ENCODE measurements around the gene POU3F1.
"Not testable (repeated sequence)": the region's sequence is repeated elsewhere in the genome, so short reads cannot be mapped to it uniquely, and the experiment has no call there.

Gene POU3F1

DNA sequence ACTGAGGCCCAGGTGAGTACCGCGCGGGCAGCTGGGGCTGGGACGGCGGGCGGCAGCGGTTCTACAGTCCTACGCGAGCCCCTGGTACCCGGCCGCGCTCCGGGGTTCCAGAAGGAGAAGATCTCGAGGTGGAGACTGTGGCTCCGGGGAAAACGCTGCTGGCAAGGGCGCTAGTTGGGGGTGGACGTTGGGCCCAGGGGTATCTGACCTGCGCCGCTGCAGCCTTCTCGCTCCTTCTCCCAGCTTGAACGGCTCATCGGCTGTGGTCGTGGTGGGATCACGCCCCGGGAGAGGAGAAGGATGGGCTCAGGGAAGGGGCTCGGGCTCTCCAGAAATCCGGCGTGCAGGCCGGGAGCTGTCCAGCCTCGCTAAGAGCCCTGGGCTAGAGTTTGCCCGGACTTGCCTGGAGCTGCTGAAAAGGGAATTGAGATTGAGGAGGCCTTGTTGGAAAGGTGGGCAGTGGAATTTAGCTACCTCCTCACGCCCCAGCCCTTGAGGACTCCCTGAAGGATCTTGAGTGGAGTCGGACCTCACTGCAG is 1.1 kb upstream of the POU3F1 start:
- FAIRE-seq, result no peak

DNA sequence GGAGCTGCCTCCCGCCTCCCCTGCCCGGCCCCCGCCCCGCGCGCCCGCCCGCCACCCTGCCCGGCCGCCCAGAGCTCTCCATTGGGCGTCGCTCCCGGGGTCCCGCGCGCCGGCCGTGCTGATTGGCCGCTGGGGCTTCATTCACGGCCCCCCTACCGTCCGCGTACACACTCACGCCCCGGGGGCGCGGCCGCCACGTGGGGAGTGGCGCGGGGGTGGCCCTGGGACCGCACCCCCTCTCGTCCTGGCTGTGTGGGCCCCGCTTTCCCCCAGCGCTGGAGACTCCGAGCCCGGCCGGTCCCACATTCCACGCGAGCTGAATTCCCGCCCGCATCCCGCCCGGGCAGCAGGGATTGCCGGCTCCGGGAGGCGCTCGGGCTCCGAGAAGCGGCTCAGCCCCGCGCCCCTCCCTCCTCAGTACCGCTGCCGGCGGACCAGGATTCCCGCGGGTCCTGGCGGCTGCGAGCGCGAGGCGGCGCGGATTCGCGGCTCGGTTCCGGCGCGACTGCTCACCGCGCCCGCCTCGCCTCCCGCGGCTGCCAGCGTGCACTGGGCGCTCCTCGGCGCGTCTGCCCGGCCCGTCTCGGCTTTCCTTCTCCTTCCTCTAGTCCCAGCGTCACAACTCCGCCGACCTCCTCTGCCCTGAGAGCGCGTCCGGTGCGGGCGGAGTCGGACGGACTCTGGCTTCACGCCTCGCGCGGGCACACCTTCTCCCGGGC is 450 bp upstream of the POU3F1 start:
- FAIRE-seq, result no peak

DNA sequence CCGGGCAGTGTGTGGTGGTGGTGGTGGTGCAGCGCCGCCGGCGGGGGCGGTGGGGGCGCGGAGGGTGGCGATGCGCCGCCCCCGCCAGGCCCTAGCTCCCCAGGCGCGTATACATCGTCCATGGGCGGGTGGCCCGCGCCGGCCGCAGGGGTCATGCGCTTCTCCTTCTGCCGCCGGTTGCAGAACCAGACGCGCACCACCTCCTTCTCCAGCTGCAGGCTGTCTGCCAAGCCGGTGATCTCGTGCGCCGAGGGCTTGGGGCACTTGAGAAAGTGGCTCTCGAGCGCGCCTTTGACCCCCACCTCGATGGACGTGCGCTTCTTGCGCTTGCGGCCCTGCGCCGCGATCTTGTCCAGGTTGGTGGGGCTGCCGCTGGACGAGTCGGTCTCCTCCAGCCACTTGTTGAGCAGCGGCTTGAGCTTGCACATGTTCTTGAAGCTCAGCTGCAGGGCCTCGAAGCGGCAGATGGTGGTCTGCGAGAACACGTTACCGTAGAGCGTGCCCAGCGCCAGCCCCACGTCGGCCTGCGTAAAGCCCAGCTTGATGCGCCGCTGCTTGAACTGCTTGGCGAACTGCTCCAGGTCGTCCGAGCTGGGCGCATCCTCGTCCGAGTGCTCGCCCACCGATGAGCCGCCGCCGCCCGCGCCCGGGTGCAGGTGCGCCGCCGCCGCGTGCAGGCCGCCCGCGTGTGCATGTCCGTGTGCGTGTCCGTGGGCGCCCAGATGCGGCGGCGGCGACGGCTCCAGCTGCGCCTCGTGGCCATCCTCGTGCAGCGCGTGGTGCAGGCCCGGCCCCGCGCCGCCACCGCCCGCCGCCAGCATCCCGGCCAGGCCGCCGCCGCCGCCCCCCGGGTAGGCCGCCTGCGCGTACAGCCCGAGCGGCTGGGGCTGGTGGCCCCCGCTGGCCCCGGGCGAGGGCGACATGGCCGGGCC is 926 bp downstream of the POU3F1 start:
- FAIRE-seq, result no peak

DNA sequence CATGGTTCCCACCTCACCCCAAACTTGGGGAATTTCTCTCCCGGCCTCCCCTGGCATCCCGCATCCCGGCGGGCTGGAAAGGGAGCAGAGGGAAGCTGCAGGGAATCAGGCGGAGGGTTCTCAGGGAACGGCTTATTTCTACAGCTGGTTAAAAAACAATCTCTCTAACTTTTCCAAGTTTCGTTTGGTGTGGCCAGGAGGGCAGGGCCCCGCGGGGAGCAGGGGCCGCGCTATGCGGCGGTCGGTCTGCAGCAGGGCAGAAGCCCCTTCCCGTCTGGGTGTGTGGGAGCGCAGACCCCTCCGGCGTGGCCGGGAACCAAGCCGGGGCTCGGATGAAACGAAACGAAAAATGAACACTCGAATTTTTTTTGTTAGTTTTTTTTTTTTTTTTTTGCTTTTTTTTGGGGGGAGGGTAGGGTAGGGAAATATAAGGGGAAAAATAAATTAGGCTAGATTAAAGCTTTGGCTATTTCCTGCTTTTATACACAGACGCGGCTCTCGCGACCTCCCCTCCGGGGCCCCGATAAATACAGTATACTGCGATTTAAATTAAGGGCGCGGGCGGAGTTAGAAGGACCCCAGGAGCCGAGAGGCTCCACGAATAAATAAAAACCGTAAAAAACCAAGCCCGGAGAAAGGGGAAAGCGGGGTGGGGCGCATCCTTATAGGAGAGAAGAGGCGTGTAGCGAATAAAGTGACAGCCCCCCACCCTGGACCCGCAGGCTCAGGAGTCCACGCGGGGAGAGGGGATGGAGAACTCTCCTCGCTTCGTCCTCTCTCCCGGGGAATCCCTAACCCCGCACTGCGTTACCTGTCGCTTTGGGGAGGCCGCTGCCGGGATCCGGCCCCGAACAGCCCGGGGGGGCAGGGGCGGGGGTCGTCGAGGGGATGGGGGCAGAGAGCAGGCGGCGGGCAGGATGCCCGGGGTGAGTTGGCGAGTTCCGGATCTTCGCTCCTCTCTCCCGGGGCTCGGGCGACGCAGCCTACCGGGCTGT is 2.1 kb downstream of the POU3F1 start:
- FAIRE-seq, result no peak

DNA sequence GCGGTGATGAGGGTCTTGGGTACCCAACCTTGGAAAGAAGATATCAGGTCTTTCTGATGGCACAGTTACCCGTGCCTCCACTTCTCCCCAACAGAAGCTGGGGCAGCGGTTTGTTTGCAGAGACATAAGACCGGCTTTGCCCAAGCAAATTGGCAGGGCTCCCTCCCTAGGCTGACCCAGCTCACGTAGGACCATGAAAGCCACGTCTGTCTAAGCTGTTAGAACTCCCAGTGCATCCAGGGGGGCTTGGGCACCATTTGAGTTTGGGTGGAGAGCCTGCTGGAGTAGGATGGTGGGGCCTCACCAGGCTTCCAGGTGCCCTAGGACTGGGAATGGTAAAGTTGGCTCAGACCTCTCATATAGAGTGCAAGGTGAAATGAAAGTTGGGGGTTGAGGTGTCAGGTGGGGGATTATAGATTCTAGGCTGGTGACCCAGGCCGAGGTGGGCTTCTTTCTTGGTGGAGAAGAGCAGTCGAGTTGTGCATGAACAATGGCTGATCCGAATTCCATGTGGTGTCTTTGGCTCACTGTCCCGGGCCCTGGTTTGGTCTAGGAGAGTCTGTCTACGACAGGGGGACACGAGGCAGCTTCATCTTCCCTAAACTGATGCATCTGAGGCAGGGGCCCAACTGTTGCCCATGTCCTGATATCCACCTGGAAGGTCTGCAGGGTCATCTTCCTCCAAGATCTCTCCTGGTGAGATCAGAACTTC is 3.4 kb downstream of the POU3F1 start:
- FAIRE-seq, result no peak

DNA sequence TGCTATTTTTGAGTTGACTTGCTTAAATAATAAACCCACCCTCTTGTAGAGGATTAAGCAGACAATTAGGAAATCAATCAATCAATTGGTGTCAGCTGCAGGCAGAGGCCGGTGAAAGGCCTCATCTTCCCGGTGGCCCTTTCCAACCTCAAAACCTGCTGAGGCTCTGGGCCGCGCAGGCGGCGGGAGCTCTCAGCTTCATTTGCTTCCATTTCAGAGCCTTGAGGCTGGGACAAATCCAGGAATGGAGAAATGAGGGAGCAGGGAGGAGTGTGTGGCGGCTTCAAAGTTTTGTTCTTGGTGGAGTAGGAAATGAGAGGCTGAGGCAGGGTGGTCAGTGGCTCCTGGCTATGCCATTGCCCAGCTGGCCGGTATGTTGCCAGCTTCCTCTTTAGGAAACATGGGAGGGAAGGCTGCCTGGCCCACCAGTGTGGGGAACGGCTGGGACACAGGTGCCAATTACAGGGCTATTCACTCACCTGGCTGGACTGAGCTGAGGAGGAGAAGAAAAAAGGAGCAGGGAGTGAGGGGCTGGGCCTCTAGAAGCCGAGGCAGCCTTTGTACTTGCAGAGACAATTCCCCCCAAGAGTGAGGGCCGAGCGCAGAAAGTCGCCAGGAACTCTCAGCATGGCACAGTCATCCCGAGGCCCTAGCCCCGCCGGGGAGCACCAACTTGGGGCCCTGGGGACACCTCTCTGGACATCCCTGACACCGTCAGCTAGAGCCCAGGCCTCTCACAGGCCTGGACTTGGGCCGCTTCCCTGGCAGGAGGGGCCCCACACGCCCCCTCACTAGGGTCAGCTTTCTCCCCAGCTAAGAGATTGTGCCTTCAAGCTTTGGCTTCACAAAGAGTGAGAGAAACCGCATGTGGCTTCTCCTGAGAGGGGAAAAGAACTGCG is 4.4 kb downstream of the POU3F1 start:
- FAIRE-seq, result no peak

DNA sequence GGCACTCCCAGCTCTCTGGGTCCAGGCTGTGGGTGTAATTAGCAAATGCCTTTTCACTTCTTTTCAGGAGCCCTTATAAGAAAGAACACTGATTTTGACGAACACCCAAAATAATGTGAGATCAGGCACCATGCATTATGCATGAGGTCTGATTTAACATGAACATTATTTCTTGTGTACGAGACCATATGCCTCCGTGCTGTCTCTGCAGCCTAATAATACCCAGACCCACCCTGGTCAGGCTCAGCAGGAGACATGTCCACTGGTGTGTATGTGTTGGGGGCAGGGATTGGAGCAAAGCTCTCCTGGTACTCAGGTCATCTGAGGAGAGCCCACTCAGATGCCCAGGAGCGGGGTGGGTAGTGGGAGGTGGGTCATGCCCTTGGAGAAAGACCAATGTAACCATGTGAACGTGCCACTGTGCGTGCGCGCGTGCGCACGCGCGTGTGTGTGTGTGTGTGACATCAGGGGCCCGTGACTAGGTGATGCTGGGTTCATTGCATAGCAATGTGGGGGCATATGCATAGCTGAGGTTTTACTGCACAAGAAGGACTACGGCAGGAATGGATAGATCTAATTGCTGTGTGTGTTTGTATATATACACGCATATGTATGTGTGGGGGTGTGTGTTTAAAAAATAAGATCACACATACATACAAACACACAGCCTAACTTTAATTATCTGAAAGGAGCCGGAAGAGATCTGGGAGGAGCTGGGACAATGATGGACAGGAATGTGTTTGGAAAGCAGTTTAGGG is 7.1 kb downstream of the POU3F1 start:
- FAIRE-seq, result no peak

DNA sequence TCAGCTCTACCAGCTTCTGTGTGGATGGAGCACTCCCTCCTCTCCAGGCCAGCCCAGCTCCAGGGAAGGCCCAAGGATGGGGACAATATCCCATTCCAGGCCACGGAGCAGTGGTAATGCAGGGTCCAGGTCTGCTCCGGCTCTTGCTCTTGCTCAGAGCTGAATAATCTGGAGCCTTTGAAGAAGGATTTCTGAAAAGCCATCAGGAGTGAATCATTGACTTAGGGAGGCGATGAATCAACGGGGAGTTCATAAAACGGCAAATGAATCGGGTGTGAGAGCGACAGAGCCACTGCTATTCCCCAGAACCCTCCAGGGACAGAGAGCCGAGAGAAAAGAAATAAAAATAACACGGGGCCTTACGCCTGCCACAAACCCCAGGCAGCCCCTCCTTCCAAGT is 7.7 kb downstream of the POU3F1 start:
- FAIRE-seq, result no peak

DNA sequence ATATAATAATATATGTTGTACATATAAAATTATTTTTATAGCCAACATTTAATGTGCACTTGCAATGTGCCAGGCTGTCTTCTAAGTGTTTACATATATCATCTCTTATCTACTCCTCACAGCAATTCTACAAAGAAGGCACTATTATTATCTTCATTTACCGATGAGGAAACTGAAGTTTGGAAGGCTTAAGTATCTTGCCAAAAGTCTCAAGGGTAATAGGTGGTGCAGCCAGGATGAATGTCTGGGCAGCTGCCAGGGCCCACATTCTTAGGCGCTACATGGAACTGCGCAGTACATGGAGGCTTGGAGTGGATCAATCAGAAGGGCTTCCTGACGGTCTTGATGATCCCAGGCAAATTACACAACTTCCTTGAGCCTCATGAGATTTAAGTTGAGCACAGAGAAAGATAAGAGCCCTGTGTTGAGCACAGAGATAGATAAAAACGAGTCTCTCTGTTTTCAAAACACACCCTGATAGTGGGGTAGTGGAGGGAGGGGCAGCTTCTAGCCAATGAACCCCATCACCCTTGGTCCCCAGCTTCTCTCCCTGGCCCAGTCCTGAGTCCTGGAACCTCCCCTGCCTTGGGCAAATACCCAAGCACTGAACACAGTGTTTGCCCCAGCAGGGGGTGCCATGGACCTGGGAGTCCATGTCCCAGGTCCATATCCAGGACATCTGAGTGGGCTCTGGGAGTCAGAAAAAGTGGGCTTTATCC is 9.2 kb downstream of the POU3F1 start:
- FAIRE-seq, result no peak

DNA sequence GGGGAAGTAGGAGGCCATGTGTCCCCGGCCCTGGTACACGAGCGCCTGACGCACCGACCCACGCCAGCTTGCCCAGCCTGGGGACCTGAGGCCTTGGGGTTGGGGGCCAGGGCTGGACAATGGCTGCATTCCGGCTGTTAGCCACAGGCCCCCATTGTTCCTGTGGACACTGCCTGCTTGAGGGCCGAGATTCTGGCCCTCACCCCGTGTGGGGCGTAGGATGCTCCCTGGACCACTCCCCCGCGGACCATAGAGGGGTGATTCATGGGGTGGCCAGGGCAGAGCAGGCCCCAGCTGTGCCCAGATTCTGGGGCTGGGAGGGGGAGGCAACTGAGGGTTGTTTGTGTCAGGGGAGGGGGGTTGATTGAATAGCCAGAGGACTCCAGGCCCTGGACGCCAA is 11.7 kb downstream of the POU3F1 start:
- FAIRE-seq, result no peak

DNA sequence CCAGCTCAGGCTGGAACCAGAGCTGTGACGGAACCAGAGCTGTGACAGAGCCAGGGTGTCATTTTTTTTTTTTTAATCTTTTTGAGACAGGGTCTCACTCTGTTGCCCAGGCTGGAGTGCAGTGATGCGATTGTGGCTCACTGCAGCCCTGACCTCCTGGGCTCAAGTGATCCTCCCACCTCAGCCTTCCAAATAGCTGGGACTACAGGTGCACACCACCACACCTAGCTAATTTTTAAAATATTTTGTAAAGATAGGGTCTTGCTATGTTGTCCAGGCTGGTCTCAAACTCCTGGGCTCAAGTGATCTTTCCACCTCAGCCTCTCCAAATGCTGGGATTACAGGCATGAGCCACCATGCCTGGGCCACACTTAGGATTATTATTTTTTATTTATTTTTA is 13.6 kb downstream of the POU3F1 start:
- FAIRE-seq, result not testable (repeated sequence)

DNA sequence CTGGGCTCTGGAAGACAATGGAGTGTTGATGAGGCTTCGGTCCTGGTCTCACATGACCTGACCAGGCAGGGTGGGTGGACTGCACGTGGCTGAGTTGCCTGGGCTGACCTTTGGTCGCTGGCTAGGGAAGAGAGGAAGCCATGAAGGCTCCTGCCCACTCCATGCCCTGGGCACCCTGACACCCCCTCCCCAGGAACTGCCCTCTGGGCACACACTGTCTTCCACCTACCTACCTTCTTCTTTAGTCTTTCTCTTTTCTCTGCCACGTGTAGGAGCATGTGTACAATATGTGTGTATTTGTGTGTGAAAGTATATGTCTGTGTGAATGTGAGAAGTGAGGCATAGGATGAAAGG is 15.1 kb downstream of the POU3F1 start:
- FAIRE-seq, result no peak

DNA sequence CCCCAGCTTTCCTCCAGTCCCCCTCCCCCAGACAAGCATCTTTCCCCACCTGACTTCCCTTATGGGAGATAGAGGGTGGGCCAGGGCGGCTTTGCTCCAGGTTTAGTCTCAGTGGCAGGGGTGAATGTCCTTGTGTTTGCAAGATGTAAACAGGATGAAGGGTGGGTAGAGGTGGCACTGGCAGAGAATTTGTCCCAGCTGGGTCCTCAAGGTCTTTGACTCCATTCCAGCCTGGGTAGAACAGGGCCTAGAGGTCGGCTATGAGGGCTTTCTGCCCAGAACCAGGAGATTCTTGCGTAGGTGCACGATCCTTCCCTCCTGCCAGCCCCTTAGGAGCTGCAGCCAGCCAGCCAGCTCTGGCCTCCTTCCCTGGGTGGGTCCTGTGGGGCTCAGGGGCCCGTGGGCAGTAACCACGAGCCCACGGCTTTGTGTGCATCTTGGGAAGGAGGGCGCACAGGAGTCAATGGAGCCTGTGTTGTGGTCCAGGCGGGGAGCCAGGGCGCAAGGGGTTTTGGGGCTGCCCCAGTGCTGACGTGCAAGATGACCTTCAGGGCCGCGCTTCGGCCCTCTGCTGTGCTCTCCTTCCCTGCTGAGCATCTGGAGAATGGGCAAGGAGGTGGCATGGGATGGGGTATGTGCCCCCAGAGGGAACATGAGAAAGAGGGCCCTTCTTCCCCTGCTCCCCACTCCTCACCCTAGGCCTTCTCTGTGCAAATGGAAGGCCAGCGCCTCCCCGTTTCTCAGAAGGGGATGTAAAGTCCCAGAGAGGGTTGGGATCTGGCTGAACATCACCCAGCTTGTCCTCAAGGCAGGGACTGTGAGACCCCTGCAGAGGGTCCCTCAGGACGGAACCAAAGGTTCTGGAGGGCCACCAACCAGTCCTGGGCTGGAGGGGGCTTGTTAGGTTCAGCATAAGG is 15.7 kb downstream of the POU3F1 start:
- FAIRE-seq, result no peak

DNA sequence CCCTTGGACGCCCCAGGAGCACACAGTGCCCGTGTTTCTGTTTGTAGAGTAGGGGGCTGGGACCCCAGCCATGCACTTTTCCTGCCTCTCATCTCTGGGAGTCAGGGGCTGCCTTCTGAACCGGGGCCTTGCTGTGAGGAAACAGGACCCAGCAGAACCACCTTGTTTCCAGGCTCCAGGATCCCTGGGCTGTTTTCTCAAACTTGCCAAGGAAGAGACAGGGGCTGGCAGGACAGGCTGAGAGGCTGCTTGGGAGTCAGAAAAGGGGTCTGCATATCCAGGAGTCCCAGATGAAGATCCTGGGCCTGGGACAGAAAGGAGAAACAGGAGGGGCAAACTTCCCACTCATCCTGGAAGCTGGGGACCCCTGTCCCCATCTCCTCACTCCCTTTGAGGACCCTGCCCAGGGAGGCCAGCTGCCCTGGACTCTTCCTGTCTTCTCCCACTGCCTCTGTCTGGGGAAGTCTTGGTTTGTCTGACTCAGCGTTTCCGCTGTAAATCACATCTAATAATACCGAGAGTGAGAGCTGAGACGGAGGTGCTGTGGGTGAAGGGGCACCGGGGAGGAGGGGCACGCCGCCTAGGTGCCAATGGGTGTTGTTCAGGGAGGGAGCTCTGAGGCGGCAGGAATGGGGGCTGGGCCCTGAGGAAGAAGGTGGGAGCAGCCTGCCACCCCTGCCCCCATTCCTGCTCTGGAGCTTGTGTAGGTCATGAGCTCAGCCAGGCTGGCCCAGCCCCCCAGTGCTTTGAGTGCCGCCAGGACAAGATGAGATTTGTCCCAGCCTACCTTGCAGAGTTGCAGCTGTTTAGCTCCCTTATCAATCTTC is 16.7 kb downstream of the POU3F1 start:
- no peak for FAIRE-seq

DNA sequence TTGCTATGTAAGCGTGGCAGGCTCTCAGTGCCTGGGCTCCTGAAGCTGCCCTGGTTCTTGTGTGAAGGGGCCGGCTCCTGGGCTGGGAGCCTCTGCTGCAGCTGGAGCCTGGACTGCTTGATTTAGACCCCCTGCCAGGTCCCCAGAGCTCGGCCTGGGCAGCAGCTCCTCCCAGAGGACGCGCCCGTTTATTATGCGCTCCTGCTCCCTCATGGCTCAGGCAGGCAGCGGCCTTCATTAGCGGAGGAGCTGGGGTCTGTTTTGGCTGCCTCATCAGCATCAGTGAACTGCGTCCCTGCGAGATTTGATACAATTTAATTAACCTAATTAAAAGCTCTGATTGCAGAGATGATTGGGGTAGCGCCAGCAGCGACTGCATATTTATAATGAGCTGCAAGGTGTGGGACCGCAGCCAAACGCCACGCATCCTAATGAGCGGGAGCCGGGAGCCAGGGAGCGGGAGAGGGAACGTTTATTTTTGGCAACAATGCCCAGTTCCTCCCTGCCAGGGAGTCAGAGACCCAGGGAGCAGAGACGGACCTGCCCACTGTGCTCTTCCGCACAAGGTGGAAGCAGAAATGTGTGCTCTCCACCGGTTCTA is 17.4 kb downstream of the POU3F1 start:
- no peak for FAIRE-seq

DNA sequence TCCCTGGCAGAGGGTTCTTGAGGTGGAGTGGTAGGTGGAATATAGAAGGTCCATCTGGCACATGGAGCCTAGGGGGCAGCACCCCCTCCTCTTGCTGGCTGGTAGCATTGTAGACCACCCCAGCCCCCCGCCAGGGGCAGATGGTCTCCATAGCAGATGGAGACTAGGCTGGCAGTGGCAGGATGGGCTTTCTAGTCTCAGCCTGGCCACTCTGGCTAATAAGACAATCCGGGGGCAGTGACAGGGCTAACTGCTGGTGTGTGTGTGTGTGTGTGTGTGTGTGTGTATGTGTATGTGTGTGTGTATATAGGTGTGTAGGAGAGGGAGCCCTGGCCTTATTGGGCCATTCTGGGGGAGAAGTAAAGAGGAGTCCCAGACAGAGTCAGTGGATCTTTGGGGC is 17.9 kb downstream of the POU3F1 start:
- no peak for FAIRE-seq

DNA sequence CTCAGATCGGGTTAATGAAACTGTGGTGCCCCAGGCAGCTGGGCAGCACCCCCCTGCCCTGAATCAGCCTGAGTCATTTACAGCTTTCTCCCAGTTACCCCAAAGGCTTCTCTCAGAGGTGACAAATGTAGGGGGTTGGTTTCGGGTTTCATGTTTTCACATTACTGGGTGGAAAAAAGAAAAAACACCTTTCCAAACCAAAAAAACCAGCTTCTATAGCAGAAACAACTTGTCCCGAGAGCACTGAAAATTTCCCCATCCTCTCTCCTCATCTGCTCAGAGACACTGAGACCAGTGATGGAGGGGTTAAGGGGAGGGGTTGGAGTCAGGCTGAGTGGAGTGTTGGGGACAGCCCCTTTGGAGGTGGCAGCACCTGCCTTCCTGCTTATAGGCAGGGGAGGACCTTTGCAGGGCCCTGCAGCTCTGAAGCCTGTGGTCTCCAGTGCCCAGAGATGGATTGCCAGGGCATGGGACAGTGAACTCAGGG is 18.4 kb downstream of the POU3F1 start:
- no peak for FAIRE-seq
